GM06990 (cell line): ENCODE data around the gene MICB.

Source experiments
- DNase-seq: peaks from one replicate; pipeline ENCODE4 v3.0.0-alpha.2; 2011; ENCODE audit not compliant: insufficient read length; ENCODE audit errors: extremely low read depth
- H3K27me3 ChIP-seq: replicated peaks from 2 replicates; pipeline ENCODE4 v1.6.0; 2011; ENCODE audit warnings: low read length; ENCODE audit not compliant: control insufficient read depth, insufficient read depth
- H3K36me3 ChIP-seq: 2 replicates; pipeline ENCODE4 v1.5.1; 2011; ENCODE audit warnings: low read length; ENCODE audit not compliant: control insufficient read depth, insufficient read depth
- H3K4me3 ChIP-seq: replicated peaks from 2 replicates; pipeline ENCODE4 v1.5.1; 2011; ENCODE audit warnings: low read depth, mild to moderate bottlenecking, control low read depth, low read length
- CTCF ChIP-seq: IDR thresholded peaks from 2 replicates; pipeline ENCODE4 v1.5.1; 2011; ENCODE audit warnings: low read length, control low read depth, mild to moderate bottlenecking, inconsistent platforms; ENCODE audit not compliant: insufficient read depth, poor library complexity, severe bottlenecking

The MICB gene

DNA sequence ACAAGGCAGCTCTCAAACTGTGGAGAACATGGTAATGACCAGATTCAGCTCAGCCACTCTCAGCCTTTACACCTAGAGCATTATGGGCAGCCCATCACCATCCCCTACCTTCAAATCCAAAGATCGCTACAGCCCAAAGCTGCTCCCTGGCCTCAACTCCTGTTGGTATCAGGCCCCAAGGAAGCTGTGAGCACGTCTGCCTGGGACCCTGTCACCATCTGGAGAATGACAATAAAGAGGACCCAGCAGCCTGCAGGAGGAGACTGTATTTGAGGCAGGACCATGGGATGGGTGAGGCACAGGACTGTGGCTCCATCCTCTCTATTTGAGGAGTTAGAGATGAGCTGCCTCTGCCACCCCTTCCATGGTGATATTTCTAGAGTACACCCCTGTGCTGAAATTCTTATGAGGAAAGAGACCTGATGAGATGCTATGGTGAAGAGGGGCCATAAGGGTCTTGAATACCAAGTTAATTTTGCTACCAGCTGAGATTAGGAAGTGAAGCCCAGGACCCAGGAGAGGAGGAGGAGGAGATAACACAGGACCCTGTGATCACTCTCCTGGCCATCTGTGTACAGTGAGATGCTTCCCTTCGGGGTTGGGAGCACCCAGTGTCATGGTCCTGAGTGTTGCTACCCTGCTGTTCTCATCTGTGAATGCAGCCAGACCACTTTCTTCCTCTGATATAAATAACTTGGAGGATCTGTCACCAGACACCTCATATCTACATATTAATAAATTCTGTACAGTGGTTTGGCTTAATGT, 19.6 kb upstream of the MICB start:
- H3K36me3 ChIP-seq = no peaks in the 10 kb centered on the region
- H3K27me3 ChIP-seq = no peaks in the 10 kb centered on the region
- no peak for TF ChIP-seq CTCF
- no peak for DNase-seq
- no peak overlapping the region for H3K4me3 ChIP-seq

GRCh38 chr6:31479151-31479932, 18.6 kb upstream of the MICB start:
- DNase-seq = no peak
- no peak for TF ChIP-seq CTCF
- Histone ChIP-seq H3K27me3 (no peaks in the 10 kb centered on the region), H3K4me3 (no peak overlapping the region), H3K36me3 (no peaks in the 10 kb centered on the region)

- Histone ChIP-seq H3K36me3 (no peaks in the 10 kb centered on the region), H3K4me3 (no peak overlapping the region), H3K27me3 (no peaks in the 10 kb centered on the region)
- no peak for DNase-seq
- TF ChIP-seq CTCF = no peak
These were observed 17.9 kb upstream of the MICB start for GRCh38 chr6:31479933-31480535.

DNA sequence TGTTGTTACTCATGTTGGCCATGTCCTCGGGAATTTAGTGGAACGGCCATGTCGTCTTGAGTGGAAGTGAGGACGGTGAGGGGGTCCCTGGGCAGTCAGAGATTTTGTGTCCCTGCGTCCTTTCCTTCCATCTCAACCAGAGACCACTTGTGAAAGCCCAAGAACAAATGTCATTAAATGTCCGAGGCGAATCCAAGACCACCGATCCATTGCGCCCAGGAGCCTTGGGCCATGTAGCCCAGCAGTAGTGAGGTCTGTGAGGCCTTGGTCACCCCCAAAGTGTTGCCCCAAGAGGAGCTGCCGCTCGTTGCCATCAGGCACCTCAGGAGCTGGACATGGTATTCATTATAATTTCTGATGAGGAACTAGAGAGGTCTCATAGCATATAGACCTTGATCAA, 17.4 kb upstream of the MICB start:
- DNase-seq = no peak
- Histone ChIP-seq H3K27me3 (no peaks in the 10 kb centered on the region), H3K4me3 (no peak overlapping the region), H3K36me3 (no peaks in the 10 kb centered on the region)
- no peak for TF ChIP-seq CTCF

- TF ChIP-seq CTCF = no peak
- no peak overlapping the region for H3K4me3 ChIP-seq
- H3K36me3 ChIP-seq = no peaks in the 10 kb centered on the region
- DNase-seq = no peak
- no peaks in the 10 kb centered on the region for H3K27me3 ChIP-seq
These were observed 14.6 kb upstream of the MICB start for GRCh38 chr6:31483392-31483791.
